Subcutaneous abdominal adipose tissue (tissue), 5 donors: ENCODE data around the gene STT3B.

Source experiments
- H3K27ac ChIP-seq: one replicate; pipeline ENCODE4 v1.7.0; 2013; ENCODE audit warnings: low read depth, mild to moderate bottlenecking, inconsistent platforms, low read length, moderate library complexity
- H3K27me3 ChIP-seq, 5 donors: one replicate each; pipeline ENCODE4 v1.7.0; 2013; ENCODE audit warnings: low read length in 5 of 5, inconsistent platforms in 1 of 5; ENCODE audit not compliant: control insufficient read depth in 5 of 5, insufficient read depth in 4 of 5
- H3K36me3 ChIP-seq, 5 donors: one replicate each; pipeline ENCODE4 v1.7.0; 2013; ENCODE audit warnings: low read length in 5 of 5; ENCODE audit not compliant: control insufficient read depth in 5 of 5, insufficient read depth in 5 of 5
- H3K4me1 ChIP-seq, 5 donors: one replicate each; pipeline ENCODE4 v1.7.0; 2013; ENCODE audit warnings: low read length in 5 of 5, mild to moderate bottlenecking in 3 of 5, moderate library complexity in 1 of 5; ENCODE audit not compliant: control insufficient read depth in 5 of 5, insufficient read depth in 5 of 5
- H3K4me3 ChIP-seq, 5 donors: one replicate each; pipeline ENCODE4 v1.7.0; 2013; ENCODE audit warnings: low read length in 5 of 5, low read depth in 1 of 5
- H3K9ac ChIP-seq, 5 donors: one replicate each; pipeline ENCODE4 v1.7.0; 2013; ENCODE audit warnings: low read length in 5 of 5, mild to moderate bottlenecking in 4 of 5, moderate library complexity in 3 of 5
- H3K9me3 ChIP-seq, 5 donors: one replicate each; pipeline ENCODE4 v1.7.0; 2013; ENCODE audit warnings: low read length in 5 of 5; ENCODE audit not compliant: control insufficient read depth in 5 of 5
- donor health status: healthy.
- donor health status: healthy.
- donor health status: healthy.
- donor health status: healthy.
- donor health status: healthy.

Gene STT3B

GRCh38 chr3:31515486-31516284, 17.0 kb upstream of the STT3B start:
- H3K27ac ChIP-seq: no peak overlapping the region
- H3K27me3 ChIP-seq: no peaks in the 10 kb centered on the region
- no peaks in the 10 kb centered on the region for H3K9me3 ChIP-seq
- no peak overlapping the region for H3K9ac ChIP-seq
- no peak overlapping the region for H3K4me3 ChIP-seq
- H3K4me1 ChIP-seq: no peaks in the 10 kb centered on the region
- no peaks in the 10 kb centered on the region for H3K36me3 ChIP-seq

GRCh38 chr3:31516757-31517156, 16.0 kb upstream of the STT3B start:
- Histone ChIP-seq H3K27ac (no peak overlapping the region), H3K4me1 (no peaks in the 10 kb centered on the region), H3K9me3 (no peaks in the 10 kb centered on the region), H3K4me3 (no peak overlapping the region), H3K9ac (no peak overlapping the region), H3K27me3 (no peaks in the 10 kb centered on the region), H3K36me3 (no peaks in the 10 kb centered on the region)

GRCh38 chr3:31521468-31521867, 11.3 kb upstream of the STT3B start:
- H3K27me3 ChIP-seq: no peaks in the 10 kb centered on the region
- no peak overlapping the region for H3K27ac ChIP-seq
- no peak overlapping the region for H3K9ac ChIP-seq
- H3K4me3 ChIP-seq: no peak overlapping the region
- no peaks in the 10 kb centered on the region for H3K4me1 ChIP-seq
- no peaks in the 10 kb centered on the region for H3K9me3 ChIP-seq
- H3K36me3 ChIP-seq: no peaks in the 10 kb centered on the region

- no peak overlapping the region for H3K27ac ChIP-seq
- no peaks in the 10 kb centered on the region for H3K9me3 ChIP-seq
- H3K4me1 ChIP-seq: no peaks in the 10 kb centered on the region
- H3K27me3 ChIP-seq: no peaks in the 10 kb centered on the region
- H3K9ac ChIP-seq: no peak overlapping the region
- no peak overlapping the region for H3K4me3 ChIP-seq
- H3K36me3 ChIP-seq: no peaks in the 10 kb centered on the region
Measured at GRCh38 chr3:31522152-31522551, 10.6 kb upstream of the STT3B start.

- Histone ChIP-seq H3K4me3 (no peak overlapping the region), H3K27ac (no peak overlapping the region), H3K36me3 (no peaks in the 10 kb centered on the region), H3K9ac (no peak overlapping the region), H3K4me1 (no peaks in the 10 kb centered on the region), H3K9me3 (no peaks in the 10 kb centered on the region), H3K27me3 (no peaks in the 10 kb centered on the region)
Measured at GRCh38 chr3:31523543-31523942, 9.2 kb upstream of the STT3B start.

GRCh38 chr3:31525532-31525931, 7.2 kb upstream of the STT3B start:
- peaks cover 0 to 2% (median 0%) of the 10 kb centered on the region in 5 donors for H3K4me1 ChIP-seq
- H3K9me3 ChIP-seq: no peaks in the 10 kb centered on the region
- no peaks in the 10 kb centered on the region for H3K36me3 ChIP-seq
- H3K9ac ChIP-seq: no peak overlapping the region
- no peaks in the 10 kb centered on the region for H3K27me3 ChIP-seq
- no peak overlapping the region for H3K4me3 ChIP-seq
- H3K27ac ChIP-seq: no peak overlapping the region

GRCh38 chr3:31529421-31529820, 3.3 kb upstream of the STT3B start:
- Histone ChIP-seq H3K9ac (no peak overlapping the region), H3K27ac (no peak overlapping the region), H3K36me3 (no peaks in the 10 kb centered on the region), H3K27me3 (no peaks in the 10 kb centered on the region), H3K9me3 (no peaks in the 10 kb centered on the region), H3K4me1 (peaks cover 0 to 19% (median 16%) of the 10 kb centered on the region in 5 donors), H3K4me3 (no peak overlapping the region)

- Histone ChIP-seq H3K36me3 (no peaks in the 10 kb centered on the region), H3K9me3 (no peaks in the 10 kb centered on the region), H3K4me1 (peaks cover 0 to 25% (median 23%) of the 10 kb centered on the region in 5 donors), H3K27ac (no peak overlapping the region), H3K27me3 (no peaks in the 10 kb centered on the region), H3K9ac (peak overlapping the region in 1 of 5 donors; percentile 55), H3K4me3 (peak overlapping the region in 3 of 5 donors; percentile 65 to 88 (median 86))
Measured at GRCh38 chr3:31530039-31530959, 2.4 kb upstream of the STT3B start.

GRCh38 chr3:31530960-31531335, 1.8 kb upstream of the STT3B start:
- Histone ChIP-seq H3K9ac (peak overlapping the region in 4 of 5 donors; percentile 53 to 88 (median 70)), H3K36me3 (no peaks in the 10 kb centered on the region), H3K27me3 (no peaks in the 10 kb centered on the region), H3K4me3 (peak overlapping the region; percentile 65 to 92 (median 88)), H3K9me3 (no peaks in the 10 kb centered on the region), H3K4me1 (peaks cover 0 to 32% (median 27%) of the 10 kb centered on the region in 5 donors), H3K27ac (peak overlapping the region; percentile 93)

GRCh38 chr3:31531452-31531991, 1.2 kb upstream of the STT3B start:
- peak overlapping the region; percentile 93 for H3K27ac ChIP-seq
- peak overlapping the region; percentile 53 to 94 (median 86) for H3K9ac ChIP-seq
- H3K4me3 ChIP-seq: peak overlapping the region; percentile 65 to 92 (median 88)
- no peaks in the 10 kb centered on the region for H3K36me3 ChIP-seq
- H3K9me3 ChIP-seq: no peaks in the 10 kb centered on the region
- H3K27me3 ChIP-seq: no peaks in the 10 kb centered on the region
- peaks cover 0 to 38% (median 33%) of the 10 kb centered on the region in 5 donors for H3K4me1 ChIP-seq
